ENCODE data around the gene WDFY2. TPM values are rescaled to one million over a fixed set of nuclear protein-coding genes. Genes with fewer than 3 reads are reported as not detected.
A peak's percentile ranks its signal among the peaks of the same experiment; 100 is the strongest.

The WDFY2 gene
- total and polyA plus RNA-seq, 2 of the 13 experiments (the other 11 are each of a cell fraction or from before 2014, with no cell fraction given) = 22.6 to 27.0 TPM

GRCh38 chr13:51782026-51782710 is 197.9 kb downstream of the WDFY2 start (continued):
- 0 out of 2 replicates have a peak, but pooled peaks have one; percentile 29 for TF ChIP-seq KDM5B (CRISPR knock-in tag; IDR thresholded peaks at IDR 0.05; ENCODE audit: borderline replicate concordance)
- TF ChIP-seq STAG1 (CRISPR knock-in tag; IDR thresholded peaks at IDR 0.05) = peak; percentile 29; the same call in 1 of the 2 replicates
- no peak for TF ChIP-seq ZNF546 (CRISPR knock-in tag; conservative IDR thresholded peaks at IDR 0.05)
- TF ChIP-seq NR3C1 (CRISPR knock-in tag; IDR thresholded peaks at IDR 0.05) = no peak
- no peak for TF ChIP-seq ETS1 (CRISPR knock-in tag; IDR thresholded peaks at IDR 0.05)
- 0 out of 2 replicates have a peak, but pooled peaks have one; percentile 5 for TF ChIP-seq GABPA (IDR thresholded peaks at IDR 0.05; ENCODE audit: low read depth, low read length)
- TF ChIP-seq GABPA (CRISPR knock-in tag; IDR thresholded peaks at IDR 0.05; ENCODE audit: low read depth) = no peak
- TF ChIP-seq DNMT1 (CRISPR knock-in tag; IDR thresholded peaks at IDR 0.05) = no peak
- TF ChIP-seq HNF4A (CRISPR knock-in tag; IDR thresholded peaks at IDR 0.05) = peak; percentile 53
- no peak for TF ChIP-seq NPAS2 (CRISPR knock-in tag; IDR thresholded peaks at IDR 0.05; ENCODE audit: borderline replicate concordance)
- peak; percentile 66 for TF ChIP-seq ZNF687 (CRISPR knock-in tag; IDR thresholded peaks at IDR 0.05)
- peak; percentile 70; the same call in 1 of the 2 replicates for TF ChIP-seq HNRNPL (IDR thresholded peaks at IDR 0.05; ENCODE audit: low read depth, low read length)
- TF ChIP-seq ZNF607 (CRISPR knock-in tag; IDR thresholded peaks at IDR 0.05; ENCODE audit: borderline replicate concordance) = no peak
- peak; percentile 74; the same call in 1 of the 2 replicates for TF ChIP-seq PPARG (CRISPR knock-in tag; conservative IDR thresholded peaks at IDR 0.05)
- no peak for TF ChIP-seq ZNF724P (CRISPR knock-in tag; IDR thresholded peaks at IDR 0.05; ENCODE audit: borderline replicate concordance)
- peak; percentile 39; the same call in 1 of the 2 replicates for TF ChIP-seq SALL1 (CRISPR knock-in tag; IDR thresholded peaks at IDR 0.05)
- 0 out of 2 replicates have a peak, but pooled peaks have one; percentile 14 for TF ChIP-seq GATAD2A (CRISPR knock-in tag; IDR thresholded peaks at IDR 0.05)
- TF ChIP-seq HNF4G (IDR thresholded peaks at IDR 0.05; ENCODE audit: borderline replicate concordance, low read depth, low read length) = 0 out of 2 replicates have a peak, but pooled peaks have one; percentile 30
- TF ChIP-seq HNF4G (CRISPR knock-in tag; IDR thresholded peaks at IDR 0.05; ENCODE audit: borderline replicate concordance, low read depth) = no peak

Data from HepG2 (cell line).